HAP-1 (cell line): ENCODE measurements around the gene MTA1.

ENCODE experiments used
- DNase-seq, 2 experiments: peaks; one replicate each; pipeline ENCODE4 v3.0.0-alpha.2; 2016 to 2020; ENCODE audit warnings: low spot score in 2 of 2
- H3K27me3 ChIP-seq: fragments of 250-450 bp; sonication (Bioruptor Pico); 2 replicates; pipeline ENCODE4 v1.5.1; 2020; ENCODE audit warnings: low read depth, mild to moderate bottlenecking, moderate library complexity
- H3K36me3 ChIP-seq: fragments of 250-450 bp; sonication (Bioruptor Pico); replicated peaks from 2 replicates; pipeline ENCODE4 v1.5.1; 2020; ENCODE audit warnings: mild to moderate bottlenecking
- H3K4me1 ChIP-seq: fragments of 250-450 bp; sonication (Bioruptor Pico); 2 replicates; pipeline ENCODE4 v1.5.1; 2020; ENCODE audit warnings: mild to moderate bottlenecking
- H3K4me3 ChIP-seq: fragments of 250-450 bp; sonication (Bioruptor Pico); 2 replicates; pipeline ENCODE4 v1.5.1; 2020; ENCODE audit warnings: mild to moderate bottlenecking, moderate library complexity
- H3K9me3 ChIP-seq: fragments of 250-450 bp; sonication (Bioruptor Pico); 2 replicates; pipeline ENCODE4 v1.5.1; 2020; ENCODE audit warnings: mild to moderate bottlenecking, moderate library complexity
- in situ Hi-C: fragments of 300-500 bp; cut with MboI; formaldehyde crosslinking; loops from 3 replicates; pipeline ENCODE4 v1.14.3; 2020; ENCODE audit warnings: low sequenced_read_pairs, inconsistent platforms, mixed read lengths

Gene MTA1

DNA sequence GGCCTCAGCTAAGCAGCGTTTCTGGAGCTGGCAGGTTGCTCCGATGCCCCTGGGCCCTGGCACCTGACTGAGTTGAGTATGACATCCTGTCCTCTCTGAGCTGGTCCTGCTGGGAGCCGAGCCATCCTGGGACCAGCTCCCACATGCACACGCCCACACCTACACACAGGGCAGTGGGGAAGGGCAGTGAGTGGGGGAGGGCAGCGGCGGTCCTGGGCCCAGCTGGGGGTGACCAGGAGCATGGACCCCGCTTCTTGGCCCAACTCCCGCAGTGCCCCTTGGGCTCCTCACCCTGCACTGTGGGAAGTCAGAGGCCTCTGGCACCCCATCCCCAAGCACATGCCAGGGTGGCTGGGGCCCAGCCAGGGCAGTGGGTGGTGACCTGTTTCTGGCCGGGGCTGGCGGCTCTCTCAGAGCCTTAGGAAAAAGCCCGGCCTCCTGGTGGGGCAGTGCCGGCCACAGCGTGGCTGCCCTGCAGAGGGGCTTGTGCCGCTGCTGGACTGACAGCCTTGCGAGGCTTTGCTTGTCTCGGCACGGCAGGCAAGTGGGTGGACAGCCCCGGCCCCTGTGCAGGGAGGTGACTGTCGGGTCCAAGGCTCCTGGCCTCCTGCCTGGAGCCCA is 49.1 kb downstream of the MTA1 start:
- Histone ChIP-seq H3K27me3 (no peaks in the 10 kb centered on the region), H3K36me3 (peaks cover 56% of the 10 kb centered on the region), H3K4me3 (no peak overlapping the region), H3K4me1 (peaks cover 4% of the 10 kb centered on the region; the same call in 1 of the 2 replicates), H3K9me3 (no peaks in the 10 kb centered on the region)
- in situ Hi-C loops, result no loop called here
- no peak for DNase-seq

DNA sequence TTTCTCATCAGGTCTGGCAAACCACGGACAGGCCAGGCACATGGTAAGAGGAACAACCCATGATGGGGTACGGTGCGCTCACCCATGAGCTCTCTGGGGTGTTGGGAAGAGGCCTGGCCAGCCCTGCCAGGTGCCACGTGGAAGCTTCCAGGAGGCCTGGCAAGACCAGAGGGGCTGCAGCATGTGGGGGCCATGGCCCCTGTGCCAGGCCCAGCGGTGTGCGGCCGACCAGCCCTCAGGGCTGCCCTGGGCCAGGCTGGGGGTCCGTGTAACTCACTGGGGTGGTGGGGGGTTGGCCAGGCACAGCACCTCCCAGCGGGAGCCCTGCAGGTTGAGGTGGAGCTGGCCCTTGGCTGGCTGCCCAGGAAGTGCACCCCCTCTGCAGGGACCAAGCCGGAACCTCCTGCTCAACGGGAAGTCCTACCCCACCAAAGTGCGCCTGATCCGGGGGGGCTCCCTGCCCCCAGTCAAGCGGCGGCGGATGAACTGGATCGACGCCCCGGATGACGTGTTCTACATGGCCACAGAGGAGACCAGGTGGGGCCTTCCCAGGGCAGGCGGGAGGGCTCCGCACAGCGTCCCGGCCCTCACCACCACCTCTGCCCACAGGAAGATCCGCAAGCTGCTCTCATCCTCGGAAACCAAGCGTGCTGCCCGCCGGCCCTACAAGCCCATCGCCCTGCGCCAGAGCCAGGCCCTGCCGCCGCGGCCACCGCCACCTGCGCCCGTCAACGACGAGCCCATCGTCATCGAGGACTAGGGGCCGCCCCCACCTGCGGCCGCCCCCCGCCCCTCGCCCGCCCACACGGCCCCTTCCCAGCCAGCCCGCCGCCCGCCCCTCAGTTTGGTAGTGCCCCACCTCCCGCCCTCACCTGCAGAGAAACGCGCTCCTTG is 50.1 kb downstream of the MTA1 start:
- Histone ChIP-seq H3K9me3 (no peaks in the 10 kb centered on the region), H3K27me3 (no peaks in the 10 kb centered on the region), H3K4me3 (no peak overlapping the region), H3K36me3 (peaks cover 49% of the 10 kb centered on the region), H3K4me1 (peaks cover 6% of the 10 kb centered on the region; the same call in 1 of the 2 replicates)
- in situ Hi-C loops, result no loop called here
- no peak for DNase-seq

DNA sequence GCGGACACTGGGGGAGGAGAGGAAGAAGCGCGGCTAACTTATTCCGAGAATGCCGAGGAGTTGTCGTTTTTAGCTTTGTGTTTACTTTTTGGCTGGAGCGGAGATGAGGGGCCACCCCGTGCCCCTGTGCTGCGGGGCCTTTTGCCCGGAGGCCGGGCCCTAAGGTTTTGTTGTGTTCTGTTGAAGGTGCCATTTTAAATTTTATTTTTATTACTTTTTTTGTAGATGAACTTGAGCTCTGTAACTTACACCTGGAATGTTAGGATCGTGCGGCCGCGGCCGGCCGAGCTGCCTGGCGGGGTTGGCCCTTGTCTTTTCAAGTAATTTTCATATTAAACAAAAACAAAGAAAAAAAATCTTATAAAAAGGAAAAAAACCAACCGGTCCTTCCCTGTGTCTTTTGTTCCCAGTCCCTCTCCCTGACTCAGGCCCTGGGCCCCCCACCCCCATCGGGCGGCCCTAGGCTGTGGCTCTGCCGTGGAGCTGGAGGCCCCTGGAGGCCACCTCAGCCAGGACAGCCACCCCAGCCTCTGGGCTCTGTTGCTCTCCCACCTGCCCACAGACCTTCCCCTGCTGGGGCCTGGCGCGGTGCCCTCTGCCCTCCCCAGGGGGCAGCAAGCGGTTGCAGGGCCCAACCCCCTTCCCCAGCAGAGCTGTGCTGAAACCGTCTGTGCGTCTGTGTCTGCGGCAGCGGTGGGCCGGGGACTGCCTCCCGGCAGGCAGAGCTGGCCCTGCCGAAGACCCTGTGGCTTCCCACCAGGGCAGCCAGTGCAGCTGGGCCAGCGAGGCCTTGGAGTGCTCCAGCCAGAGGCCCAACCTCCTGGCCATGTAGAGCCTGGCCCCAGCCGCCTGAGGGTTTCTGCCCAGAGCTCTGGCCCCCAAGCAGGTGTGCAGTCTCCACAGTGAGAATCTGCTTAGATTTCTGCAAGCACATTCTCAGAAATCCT is 51.0 kb downstream of the MTA1 start:
- in situ Hi-C loops, result no loop called here
- H3K9me3 ChIP-seq, result no peaks in the 10 kb centered on the region
- peaks cover 6% of the 10 kb centered on the region for H3K27me3 ChIP-seq
- no peak overlapping the region for H3K4me3 ChIP-seq
- peaks cover 42% of the 10 kb centered on the region for H3K36me3 ChIP-seq
- peaks cover 6% of the 10 kb centered on the region; the same call in 1 of the 2 replicates for H3K4me1 ChIP-seq
- no peak for DNase-seq

DNA sequence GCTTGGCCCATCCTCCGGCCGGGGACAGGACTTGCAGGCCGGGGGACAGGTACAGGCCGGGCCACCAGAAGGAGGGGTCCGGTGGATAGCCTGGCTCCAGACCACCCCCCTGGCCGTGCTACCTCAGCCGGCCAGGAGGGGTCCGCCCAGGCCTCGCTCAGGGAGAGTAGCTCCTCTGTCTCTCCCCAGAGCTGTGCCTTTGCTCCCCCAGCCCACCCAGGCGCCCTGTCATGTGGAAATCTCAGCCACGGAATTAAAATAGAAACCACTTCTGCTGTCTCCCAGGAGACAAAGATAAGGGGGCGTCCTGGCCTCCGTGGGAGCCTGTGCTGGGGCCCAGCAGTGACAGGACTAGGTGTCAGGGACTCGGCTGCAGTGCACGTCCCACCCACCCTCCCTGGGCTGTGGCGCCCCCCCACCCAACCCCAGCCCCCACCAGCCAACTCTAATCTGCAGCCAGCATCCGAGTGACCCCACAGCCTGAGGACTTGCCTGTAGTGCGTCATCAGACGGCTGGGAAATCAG is 51.7 kb downstream of the MTA1 start:
- Histone ChIP-seq H3K9me3 (no peaks in the 10 kb centered on the region), H3K4me1 (peaks cover 6% of the 10 kb centered on the region; the same call in 1 of the 2 replicates), H3K4me3 (no peak overlapping the region), H3K27me3 (peaks cover 13% of the 10 kb centered on the region), H3K36me3 (peaks cover 37% of the 10 kb centered on the region)
- in situ Hi-C loops, result no loop called here
- no peak for DNase-seq

DNA sequence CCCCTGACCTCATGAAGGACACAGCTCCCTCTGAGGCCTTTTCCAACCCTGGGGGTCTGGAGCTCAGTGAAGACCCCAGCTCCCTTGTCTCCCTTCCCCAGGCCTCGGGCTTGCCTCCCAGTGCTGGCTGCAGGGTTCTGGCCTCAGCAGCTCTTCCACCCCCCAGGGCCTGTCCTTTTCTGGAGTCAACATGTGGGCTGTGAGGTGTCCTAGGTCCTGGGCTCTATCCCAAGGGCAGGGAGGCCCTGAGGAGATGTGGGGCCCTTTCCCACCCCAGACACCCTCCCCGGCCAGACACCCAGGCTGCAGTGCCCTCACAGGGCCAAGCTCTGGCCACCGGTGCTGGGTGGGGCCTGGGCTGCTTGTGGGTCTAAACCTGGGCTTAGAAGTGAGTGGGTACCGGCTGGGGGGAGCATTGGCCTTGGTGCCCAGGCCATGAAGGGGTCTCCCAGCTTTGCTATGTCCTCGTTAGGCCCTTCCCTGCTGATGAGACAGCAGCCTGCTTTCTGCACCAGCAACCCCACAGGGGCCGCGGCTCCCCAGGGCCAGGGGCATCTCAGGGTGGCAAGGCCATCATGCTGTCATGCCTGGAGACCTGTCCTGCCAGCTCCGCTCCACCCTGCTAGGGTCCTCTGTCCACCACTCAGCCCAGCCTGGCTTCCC is 52.3 kb downstream of the MTA1 start:
- peaks cover 31% of the 10 kb centered on the region for H3K36me3 ChIP-seq
- H3K4me1 ChIP-seq, result peaks cover 6% of the 10 kb centered on the region; the same call in 1 of the 2 replicates
- in situ Hi-C loops, result no loop called here
- H3K27me3 ChIP-seq, result peaks cover 19% of the 10 kb centered on the region
- no peak for DNase-seq
- H3K4me3 ChIP-seq, result no peak overlapping the region
- H3K9me3 ChIP-seq, result no peaks in the 10 kb centered on the region

DNA sequence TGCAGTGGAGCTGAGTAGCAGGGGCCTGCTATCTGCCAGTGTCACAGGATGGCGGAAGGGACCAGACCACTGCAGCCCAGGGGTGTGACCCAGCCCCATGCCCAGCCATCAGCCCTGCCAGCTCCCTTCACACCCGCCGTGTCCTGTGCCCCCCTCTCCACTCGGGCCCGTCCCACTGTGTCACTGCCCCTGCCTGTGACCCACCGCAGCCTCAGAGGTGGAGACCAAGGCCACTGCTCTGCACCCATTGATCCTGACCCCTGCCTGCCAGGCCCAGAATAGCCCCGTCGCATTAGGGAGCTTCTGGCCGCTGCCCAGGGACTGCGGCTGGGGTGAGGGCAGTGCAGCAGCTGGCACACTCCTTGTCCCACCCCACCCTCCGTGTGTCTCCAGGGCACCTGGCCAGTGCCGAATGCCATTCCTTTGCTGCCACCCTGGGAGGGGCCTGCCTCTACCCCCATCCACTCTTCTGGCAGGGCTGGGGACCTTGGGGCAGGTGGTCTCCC is 52.9 kb downstream of the MTA1 start:
- H3K9me3 ChIP-seq, result no peaks in the 10 kb centered on the region
- H3K27me3 ChIP-seq, result peaks cover 24% of the 10 kb centered on the region
- peaks cover 6% of the 10 kb centered on the region; the same call in 1 of the 2 replicates for H3K4me1 ChIP-seq
- DNase-seq, result no peak
- no peak overlapping the region for H3K4me3 ChIP-seq
- in situ Hi-C loops, result no loop called here
- H3K36me3 ChIP-seq, result peaks cover 26% of the 10 kb centered on the region

DNA sequence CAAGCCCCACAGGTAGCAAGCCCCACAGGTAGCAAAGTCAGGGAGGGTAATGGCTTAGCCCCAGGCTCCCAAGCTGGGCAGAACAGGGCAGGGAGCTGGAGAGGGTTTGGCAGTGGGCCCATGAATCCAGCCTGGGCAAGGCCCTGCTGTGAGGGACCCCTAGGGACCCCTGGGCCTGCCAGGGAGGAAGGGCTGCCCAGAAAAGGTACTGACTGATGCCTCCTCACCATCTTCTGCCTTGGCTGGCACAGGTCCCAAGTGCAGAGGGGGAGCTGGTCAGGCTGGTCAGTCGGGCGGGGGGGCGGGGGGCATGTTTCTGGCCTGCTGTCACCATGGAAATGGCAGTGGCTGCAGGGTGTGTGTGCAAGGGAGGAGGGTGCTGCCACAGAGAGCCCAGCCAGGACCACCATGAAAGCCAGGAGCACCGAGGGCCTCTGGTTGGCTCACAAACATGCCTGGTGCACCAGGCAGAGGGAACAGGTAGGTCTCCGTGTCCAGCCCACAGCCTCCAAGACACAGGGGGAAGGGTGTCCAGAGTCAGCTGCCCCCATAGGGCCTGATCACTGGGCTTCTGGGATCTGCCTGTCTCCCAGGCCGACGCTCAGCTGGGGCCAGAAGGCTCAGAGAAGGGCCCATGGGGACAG is 53.5 kb downstream of the MTA1 start:
- in situ Hi-C loops, result no loop called here
- Histone ChIP-seq H3K4me3 (no peak overlapping the region), H3K27me3 (peaks cover 28% of the 10 kb centered on the region), H3K36me3 (peaks cover 19% of the 10 kb centered on the region), H3K4me1 (peaks cover 6% of the 10 kb centered on the region; the same call in 1 of the 2 replicates), H3K9me3 (no peaks in the 10 kb centered on the region)
- no peak for DNase-seq

DNA sequence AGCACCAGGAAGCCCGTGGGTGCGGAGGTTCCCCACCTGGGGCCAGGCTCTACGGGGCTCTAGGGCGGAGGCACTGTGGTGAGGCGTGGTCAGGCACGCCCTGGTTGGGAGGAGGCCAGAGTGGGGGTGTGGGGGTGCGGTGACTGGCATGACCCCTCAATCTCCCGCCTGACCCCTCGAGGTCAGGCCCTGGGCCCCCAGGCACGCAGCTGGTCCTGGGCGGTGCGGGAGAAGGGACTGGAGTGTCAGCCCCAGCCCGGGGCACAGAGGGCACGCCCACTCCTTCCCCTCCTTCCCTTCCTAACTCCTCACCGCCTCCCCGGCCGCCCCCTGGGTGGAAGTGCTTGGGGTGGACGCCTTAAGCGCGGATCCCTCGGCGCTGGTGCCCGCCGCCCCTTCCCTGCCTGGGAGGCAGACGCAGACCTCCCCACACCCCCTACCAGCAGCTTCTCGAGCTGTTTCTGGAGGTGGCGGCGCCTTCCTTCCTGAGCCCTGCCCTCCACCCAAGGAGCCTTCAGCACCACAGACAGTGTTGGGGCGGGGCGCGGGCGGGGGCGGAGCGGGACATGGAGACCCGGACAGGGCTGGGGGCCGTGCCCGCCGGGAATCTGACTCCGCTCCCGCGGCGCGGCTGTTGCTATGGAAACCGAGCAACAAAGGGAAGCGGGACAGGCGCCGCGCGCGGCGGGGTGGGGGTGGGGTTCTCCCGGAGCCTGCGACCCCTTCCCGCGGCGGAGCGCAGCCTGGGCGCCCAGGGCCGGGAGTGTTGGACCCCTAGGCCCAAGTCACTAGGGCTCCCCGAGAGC is 54.3 kb downstream of the MTA1 start:
- Histone ChIP-seq H3K4me1 (peaks cover 6% of the 10 kb centered on the region; the same call in 1 of the 2 replicates), H3K9me3 (no peaks in the 10 kb centered on the region), H3K4me3 (peak overlapping the region; percentile 32), H3K27me3 (peaks cover 31% of the 10 kb centered on the region), H3K36me3 (peaks cover 15% of the 10 kb centered on the region)
- in situ Hi-C loops, result no loop called here
- DNase-seq, result peak; percentile 86 to 98

DNA sequence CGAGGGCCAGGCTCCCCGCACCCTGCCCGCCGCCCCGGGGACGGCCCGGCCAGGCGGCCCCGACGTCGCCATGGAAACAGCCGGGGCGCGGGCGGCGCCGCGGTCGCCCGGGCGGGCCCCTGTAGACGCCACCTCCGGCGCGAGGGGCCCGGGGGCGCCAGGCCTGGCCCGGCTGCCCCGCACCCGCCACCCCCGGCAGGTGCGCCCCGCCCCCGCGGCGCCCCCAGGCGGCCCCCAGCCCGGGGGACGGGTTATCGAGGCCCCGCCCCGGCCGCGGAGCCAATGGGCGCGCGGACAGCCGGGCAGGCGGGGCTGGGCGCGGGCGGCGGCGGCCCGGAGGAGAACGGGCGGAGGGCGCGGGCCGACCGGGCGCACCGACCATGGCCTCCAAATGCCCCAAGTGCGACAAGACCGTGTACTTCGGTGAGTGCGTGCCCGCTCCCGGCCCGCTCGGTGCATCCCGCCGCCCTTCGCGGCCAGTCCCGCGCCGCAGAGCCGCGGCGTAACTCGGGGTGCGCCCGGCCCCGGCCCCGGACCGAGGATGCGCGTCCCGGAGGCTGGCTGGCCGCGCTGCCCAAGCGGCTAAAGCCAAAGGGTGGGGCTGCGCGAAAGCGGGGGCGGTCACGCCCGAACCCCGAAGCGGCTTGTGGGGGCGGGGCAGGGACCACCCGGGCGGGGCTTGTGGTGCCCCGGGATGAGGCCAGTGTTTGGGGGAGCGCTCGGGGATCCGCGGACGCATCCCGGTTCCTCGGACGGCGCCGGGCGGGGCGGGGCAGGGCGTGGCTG is 55.0 kb downstream of the MTA1 start, which contains the start of gene CRIP2:
Gene CRIP2, plus strand, starts transcription at position 339 of the 786 bp plus-strand sequence. Its CDS starts 42 bp downstream, at position 381.
- H3K9me3 ChIP-seq, result no peaks in the 10 kb centered on the region
- DNase-seq, result peak; percentile 37 to 64
- in situ Hi-C loops, result no loop called here
- peaks cover 37% of the 10 kb centered on the region for H3K27me3 ChIP-seq
- H3K36me3 ChIP-seq, result peaks cover 8% of the 10 kb centered on the region; the same call in 1 of the 2 replicates
- peaks cover 6% of the 10 kb centered on the region; the same call in 1 of the 2 replicates for H3K4me1 ChIP-seq
- peak within 1 kb of the TSS; percentile 32 for H3K4me3 ChIP-seq

DNA sequence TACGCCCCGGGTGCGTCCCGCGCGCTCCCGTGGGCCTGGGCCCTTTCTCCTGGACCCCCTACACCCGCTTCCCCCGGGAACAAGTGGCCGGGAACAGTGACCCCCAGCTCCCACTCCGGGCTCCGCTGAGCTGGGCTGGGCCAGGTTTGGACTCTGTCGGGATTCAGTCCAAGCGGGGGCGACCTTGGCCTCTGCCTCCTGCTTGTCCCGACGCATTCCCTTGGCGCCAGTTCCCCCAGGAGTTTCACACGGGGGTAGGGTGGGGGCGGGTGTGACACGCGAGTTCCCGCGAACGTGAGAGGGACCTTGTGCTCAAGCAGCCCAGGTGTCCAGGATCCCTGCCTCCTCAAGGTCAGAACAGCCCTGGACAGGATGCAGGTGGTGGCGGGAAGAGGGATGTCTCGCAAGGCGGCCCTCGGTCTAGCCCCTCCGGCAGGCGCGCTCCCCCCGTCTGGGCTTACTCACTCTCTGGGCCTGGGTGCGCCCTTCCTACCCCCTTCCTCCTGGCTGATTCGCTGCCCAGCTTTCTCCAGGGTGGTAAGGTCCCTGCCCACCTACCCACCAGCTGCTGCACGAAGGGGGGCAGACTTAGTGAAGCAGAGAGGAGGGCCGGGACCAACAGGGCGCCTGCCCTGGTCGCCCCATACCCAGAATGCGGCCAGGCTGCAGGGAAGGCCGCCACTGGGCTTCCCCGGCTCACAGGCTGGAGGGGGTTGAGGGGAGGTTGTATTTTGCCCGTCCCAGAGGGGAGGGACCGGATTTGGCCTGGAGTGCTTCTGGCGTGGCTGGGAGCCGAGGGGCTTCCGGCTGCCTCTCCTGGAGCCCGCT is 55.9 kb downstream of the MTA1 start:
- Histone ChIP-seq H3K4me3 (peak overlapping the region; percentile 32), H3K9me3 (no peaks in the 10 kb centered on the region), H3K27me3 (peaks cover 45% of the 10 kb centered on the region), H3K36me3 (peaks cover 6% of the 10 kb centered on the region; the same call in 1 of the 2 replicates), H3K4me1 (peaks cover 6% of the 10 kb centered on the region)
- in situ Hi-C loops, result no loop called here
- no peak for DNase-seq
